ENCODE results near the gene INF2.
A peak's percentile ranks its signal among the peaks of the same experiment; 100 is the strongest.

Gene INF2

DNA sequence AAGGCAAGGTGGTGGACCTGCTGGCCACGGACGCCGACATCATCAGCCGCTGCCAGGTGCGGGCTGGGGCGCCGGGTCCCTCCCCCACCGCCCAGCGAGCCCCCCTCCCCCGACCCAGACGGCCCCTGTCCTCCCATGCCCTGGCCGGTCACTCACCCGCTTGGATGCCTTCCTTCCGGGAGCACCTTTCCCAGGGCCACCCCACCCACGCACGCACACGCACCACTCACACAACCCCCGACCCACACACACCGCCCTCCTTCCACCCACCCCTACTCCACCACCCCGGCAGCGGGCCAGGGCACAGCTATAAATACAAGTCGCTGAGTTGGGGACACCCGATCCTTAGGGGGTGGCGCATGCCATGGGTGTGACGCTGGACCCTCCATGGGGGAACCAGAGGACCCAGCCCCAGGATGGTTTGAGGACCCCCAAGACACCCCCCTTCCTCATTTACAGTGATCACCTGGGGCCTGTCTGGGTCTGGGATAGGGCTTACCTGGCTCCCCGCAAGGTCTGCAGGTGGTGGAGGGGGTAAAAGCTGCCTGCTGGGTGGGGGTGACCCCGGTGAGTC, 35.1 kb downstream of the INF2 start:
- Histone ChIP-seq H3K4me3 (ENCODE audit: low read length) (peak overlapping the region; percentile 37), H4K8ac (ENCODE audit: low read depth, low read length) (no peak overlapping the region), H2AK5ac (ENCODE audit: low read length) (no peak overlapping the region), H3K79me2 (ENCODE audit: control insufficient read depth, insufficient read depth, low read length) (no peaks in the 10 kb centered on the region), H3K4me2 (ENCODE audit: low read length) (peak overlapping the region; percentile 57), H3K4ac (ENCODE audit: low read depth, low read length) (no peak overlapping the region), H3K27ac (ENCODE audit: low read depth, low read length) (no peak overlapping the region), H4K5ac (ENCODE audit: low read length) (no peak overlapping the region), H3K36me3 (ENCODE audit: control insufficient read depth, insufficient read depth, low read length) (peaks cover 2% of the 10 kb centered on the region), H3K9ac (ENCODE audit: low read length) (peak overlapping the region; percentile 83), H2BK15ac (replicated peaks; ENCODE audit: low read depth) (no peak overlapping the region), H3K56ac (ENCODE audit: low read length) (peak overlapping the region; percentile 91), H3K79me1 (ENCODE audit: low read length) (no peaks in the 10 kb centered on the region), H3K4me1 (ENCODE audit: control insufficient read depth, low read depth, low read length) (no peaks in the 10 kb centered on the region), H3K27me3 (ENCODE audit: insufficient read depth, low read length, poor library complexity) (no peaks in the 10 kb centered on the region), H3K18ac (ENCODE audit: low read length) (no peak overlapping the region), H2BK120ac (ENCODE audit: low read depth, low read length) (no peak overlapping the region), H3K23ac (ENCODE audit: low read length) (no peak overlapping the region), H2BK5ac (ENCODE audit: low read length) (no peak overlapping the region)
- DNase-seq: no peak
- no CpG with 5 or more reads among the region's 27 CpGs for WGBS (ENCODE audit: extremely low coverage, insufficient coverage, low lambda C conversion rate)

- H3K18ac ChIP-seq (ENCODE audit: low read length): no peak overlapping the region
- H2BK15ac ChIP-seq (replicated peaks; ENCODE audit: low read depth): no peak overlapping the region
- no peak overlapping the region for H2BK5ac ChIP-seq (ENCODE audit: low read length)
- no peaks in the 10 kb centered on the region for H3K79me1 ChIP-seq (ENCODE audit: low read length)
- WGBS (ENCODE audit: extremely low coverage, insufficient coverage, low lambda C conversion rate): no CpG with 5 or more reads among the region's 24 CpGs
- no peaks in the 10 kb centered on the region for H3K79me2 ChIP-seq (ENCODE audit: control insufficient read depth, insufficient read depth, low read length)
- H3K27ac ChIP-seq (ENCODE audit: low read depth, low read length): no peak overlapping the region
- H2BK120ac ChIP-seq (ENCODE audit: low read depth, low read length): no peak overlapping the region
- no peak overlapping the region for H4K5ac ChIP-seq (ENCODE audit: low read length)
- H3K4ac ChIP-seq (ENCODE audit: low read depth, low read length): no peak overlapping the region
- H3K4me3 ChIP-seq (ENCODE audit: low read length): no peak overlapping the region
- H3K4me2 ChIP-seq (ENCODE audit: low read length): peak overlapping the region; percentile 36
- H2AK5ac ChIP-seq (ENCODE audit: low read length): no peak overlapping the region
- no peak overlapping the region for H3K23ac ChIP-seq (ENCODE audit: low read length)
- peak; percentile 88 for DNase-seq
- peak overlapping the region; percentile 83 for H3K9ac ChIP-seq (ENCODE audit: low read length)
- peak overlapping the region; percentile 91 for H3K56ac ChIP-seq (ENCODE audit: low read length)
- no peaks in the 10 kb centered on the region for H3K4me1 ChIP-seq (ENCODE audit: control insufficient read depth, low read depth, low read length)
- H4K8ac ChIP-seq (ENCODE audit: low read depth, low read length): no peak overlapping the region
- no peaks in the 10 kb centered on the region for H3K27me3 ChIP-seq (ENCODE audit: insufficient read depth, low read length, poor library complexity)
- H3K36me3 ChIP-seq (ENCODE audit: control insufficient read depth, insufficient read depth, low read length): no peaks in the 10 kb centered on the region
These were observed 35.8 kb downstream of the INF2 start for GRCh38 chr14:104724981-104725771.

- Histone ChIP-seq H3K4me1 (ENCODE audit: control insufficient read depth, low read depth, low read length) (no peaks in the 10 kb centered on the region), H3K9ac (ENCODE audit: low read length) (no peak overlapping the region), H4K5ac (ENCODE audit: low read length) (no peak overlapping the region), H3K4me2 (ENCODE audit: low read length) (no peak overlapping the region), H4K8ac (ENCODE audit: low read depth, low read length) (no peak overlapping the region), H2BK5ac (ENCODE audit: low read length) (no peak overlapping the region), H2AK5ac (ENCODE audit: low read length) (no peak overlapping the region), H3K27me3 (ENCODE audit: insufficient read depth, low read length, poor library complexity) (no peaks in the 10 kb centered on the region), H2BK120ac (ENCODE audit: low read depth, low read length) (no peak overlapping the region), H2BK15ac (replicated peaks; ENCODE audit: low read depth) (no peak overlapping the region), H3K4me3 (ENCODE audit: low read length) (no peak overlapping the region), H3K79me1 (ENCODE audit: low read length) (no peaks in the 10 kb centered on the region), H3K4ac (ENCODE audit: low read depth, low read length) (no peak overlapping the region), H3K56ac (ENCODE audit: low read length) (no peak overlapping the region), H3K23ac (ENCODE audit: low read length) (no peak overlapping the region), H3K27ac (ENCODE audit: low read depth, low read length) (no peak overlapping the region), H3K18ac (ENCODE audit: low read length) (no peak overlapping the region), H3K79me2 (ENCODE audit: control insufficient read depth, insufficient read depth, low read length) (no peaks in the 10 kb centered on the region), H3K36me3 (ENCODE audit: control insufficient read depth, insufficient read depth, low read length) (no peaks in the 10 kb centered on the region)
- WGBS (ENCODE audit: extremely low coverage, insufficient coverage, low lambda C conversion rate): no CpG with 5 or more reads among the region's 25 CpGs
- DNase-seq: no peak
These were observed 36.5 kb downstream of the INF2 start for GRCh38 chr14:104725772-104726548.

DNA sequence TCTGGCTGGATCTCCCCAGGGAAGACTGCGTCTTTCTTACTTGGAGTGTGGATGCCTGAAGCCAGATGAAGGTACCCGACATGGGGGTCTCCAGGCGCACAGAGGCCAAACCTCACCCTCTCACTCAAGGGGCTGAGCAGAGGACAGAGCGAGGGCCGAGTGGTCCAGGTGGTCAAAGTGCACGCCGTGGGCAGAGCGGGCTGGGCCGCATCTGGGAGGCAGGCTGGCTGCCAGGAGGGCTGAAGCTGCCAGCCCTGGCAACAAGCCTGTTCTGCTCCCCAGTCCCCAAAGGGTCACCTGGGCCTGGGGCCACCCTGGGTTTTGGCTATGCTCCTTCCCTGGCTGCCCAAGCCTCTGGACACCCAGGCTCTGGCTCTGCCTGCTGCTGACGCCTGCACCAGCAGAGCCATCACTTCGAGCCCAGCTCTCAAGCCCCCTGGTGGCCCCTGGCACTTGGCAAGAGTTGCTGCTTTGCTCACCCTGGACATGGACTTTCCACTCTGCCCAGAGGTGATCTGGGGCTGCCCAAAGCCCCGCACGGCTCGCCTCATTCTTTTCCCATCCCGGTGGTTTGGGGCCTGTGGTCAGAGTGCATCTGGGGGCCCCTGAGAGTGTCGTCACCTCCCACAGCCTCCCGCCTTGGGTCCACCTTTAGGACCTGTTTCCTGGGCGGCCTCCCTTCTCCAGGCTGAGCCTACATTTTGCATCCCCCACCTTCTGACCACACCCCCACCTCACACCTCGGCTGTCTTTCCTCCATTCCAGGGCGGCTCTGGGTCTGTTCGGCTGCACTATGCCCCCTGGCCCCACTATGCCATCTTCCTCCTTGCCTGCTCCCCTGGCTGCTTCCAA, 37.4 kb downstream of the INF2 start:
- no peak overlapping the region for H3K56ac ChIP-seq (ENCODE audit: low read length)
- H2BK15ac ChIP-seq (replicated peaks; ENCODE audit: low read depth): no peak overlapping the region
- H2BK5ac ChIP-seq (ENCODE audit: low read length): no peak overlapping the region
- no peak overlapping the region for H3K4me2 ChIP-seq (ENCODE audit: low read length)
- no peak overlapping the region for H3K4ac ChIP-seq (ENCODE audit: low read depth, low read length)
- H3K23ac ChIP-seq (ENCODE audit: low read length): no peak overlapping the region
- no peak overlapping the region for H2BK120ac ChIP-seq (ENCODE audit: low read depth, low read length)
- H3K27ac ChIP-seq (ENCODE audit: low read depth, low read length): no peak overlapping the region
- no peak overlapping the region for H3K9ac ChIP-seq (ENCODE audit: low read length)
- H3K4me1 ChIP-seq (ENCODE audit: control insufficient read depth, low read depth, low read length): no peaks in the 10 kb centered on the region
- H3K27me3 ChIP-seq (ENCODE audit: insufficient read depth, low read length, poor library complexity): no peaks in the 10 kb centered on the region
- no peak overlapping the region for H2AK5ac ChIP-seq (ENCODE audit: low read length)
- peak; percentile 36 for DNase-seq
- H3K4me3 ChIP-seq (ENCODE audit: low read length): no peak overlapping the region
- H3K36me3 ChIP-seq (ENCODE audit: control insufficient read depth, insufficient read depth, low read length): no peaks in the 10 kb centered on the region
- H3K79me2 ChIP-seq (ENCODE audit: control insufficient read depth, insufficient read depth, low read length): no peaks in the 10 kb centered on the region
- no peaks in the 10 kb centered on the region for H3K79me1 ChIP-seq (ENCODE audit: low read length)
- no peak overlapping the region for H4K8ac ChIP-seq (ENCODE audit: low read depth, low read length)
- H4K5ac ChIP-seq (ENCODE audit: low read length): no peak overlapping the region
- no peak overlapping the region for H3K18ac ChIP-seq (ENCODE audit: low read length)
- WGBS (ENCODE audit: extremely low coverage, insufficient coverage, low lambda C conversion rate): no CpG with 5 or more reads among the region's 21 CpGs

DNA sequence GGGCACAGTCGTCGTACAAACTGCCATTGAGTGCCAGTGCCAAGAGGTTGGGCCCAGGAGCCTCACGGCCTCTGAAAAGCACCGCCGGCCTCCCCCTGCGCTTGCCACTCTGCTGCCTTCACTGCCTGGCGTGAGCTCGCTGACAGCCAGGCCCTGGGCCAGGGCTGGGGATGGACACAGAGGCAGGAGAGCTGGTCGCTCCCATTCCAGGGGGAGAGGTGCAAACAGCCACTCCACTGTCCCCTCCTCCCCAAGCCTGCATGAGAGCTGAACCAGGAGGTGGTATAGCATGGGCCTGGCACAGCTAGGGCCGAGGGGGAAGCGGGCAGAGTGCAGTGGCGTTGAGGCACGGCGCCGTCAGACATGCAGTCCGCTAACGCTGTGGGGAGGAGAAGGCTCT, 39.2 kb downstream of the INF2 start:
- Histone ChIP-seq H2AK5ac (ENCODE audit: low read length) (no peak overlapping the region), H3K4me1 (ENCODE audit: control insufficient read depth, low read depth, low read length) (no peaks in the 10 kb centered on the region), H3K27ac (ENCODE audit: low read depth, low read length) (no peak overlapping the region), H4K5ac (ENCODE audit: low read length) (no peak overlapping the region), H3K18ac (ENCODE audit: low read length) (no peak overlapping the region), H4K8ac (ENCODE audit: low read depth, low read length) (no peak overlapping the region), H2BK5ac (ENCODE audit: low read length) (no peak overlapping the region), H3K4me2 (ENCODE audit: low read length) (no peak overlapping the region), H3K56ac (ENCODE audit: low read length) (no peak overlapping the region), H2BK120ac (ENCODE audit: low read depth, low read length) (no peak overlapping the region), H3K27me3 (ENCODE audit: insufficient read depth, low read length, poor library complexity) (no peaks in the 10 kb centered on the region), H3K36me3 (ENCODE audit: control insufficient read depth, insufficient read depth, low read length) (no peaks in the 10 kb centered on the region), H3K9ac (ENCODE audit: low read length) (no peak overlapping the region), H3K4ac (ENCODE audit: low read depth, low read length) (no peak overlapping the region), H2BK15ac (replicated peaks; ENCODE audit: low read depth) (no peak overlapping the region), H3K4me3 (ENCODE audit: low read length) (no peak overlapping the region), H3K79me1 (ENCODE audit: low read length) (no peaks in the 10 kb centered on the region), H3K79me2 (ENCODE audit: control insufficient read depth, insufficient read depth, low read length) (no peaks in the 10 kb centered on the region), H3K23ac (ENCODE audit: low read length) (no peak overlapping the region)
- no peak for DNase-seq
- WGBS (ENCODE audit: extremely low coverage, insufficient coverage, low lambda C conversion rate): no CpG with 5 or more reads among the region's 17 CpGs

All from mesendoderm (in vitro differentiated cells).